Parathyroid adenoma (tissue), 2 donors: ENCODE data around the gene DGKD.

Experiments used
- H2AFZ ChIP-seq: fragments of 300-600 bp; sonication (generic); one replicate; pipeline ENCODE4 v1.7.0; 2017; ENCODE audit warnings: antibody characterized with exemption, mild to moderate bottlenecking
- H3K27ac ChIP-seq: fragments of 300-600 bp; sonication (generic); one replicate; pipeline ENCODE4 v1.7.0; 2017
- H3K27me3 ChIP-seq: fragments of 300-600 bp; sonication (generic); one replicate; pipeline ENCODE4 v1.7.0; 2017; ENCODE audit warnings: low read length; ENCODE audit not compliant: control insufficient read depth, insufficient read depth
- H3K36me3 ChIP-seq: fragments of 300-600 bp; sonication (generic); one replicate; pipeline ENCODE4 v1.7.0; 2017; ENCODE audit warnings: low read length; ENCODE audit not compliant: control insufficient read depth, insufficient read depth
- H3K4me1 ChIP-seq: fragments of 300-600 bp; sonication (generic); one replicate; pipeline ENCODE4 v1.7.0; 2017; ENCODE audit warnings: control low read depth
- H3K4me2 ChIP-seq: fragments of 300-600 bp; sonication (generic); one replicate; pipeline ENCODE4 v1.7.0; 2017; ENCODE audit warnings: low read length
- H3K4me3 ChIP-seq: fragments of 300-600 bp; sonication (generic); one replicate; pipeline ENCODE4 v1.7.0; 2017; ENCODE audit warnings: low read depth, low read length
- H3K79me2 ChIP-seq: fragments of 300-600 bp; sonication (generic); one replicate; pipeline ENCODE4 v1.7.0; 2017; ENCODE audit warnings: control low read depth
- H3K9ac ChIP-seq: fragments of 300-600 bp; sonication (generic); one replicate; pipeline ENCODE4 v1.7.0; 2017; ENCODE audit warnings: mild to moderate bottlenecking
- H3K9me3 ChIP-seq: fragments of 300-600 bp; sonication (generic); one replicate; pipeline ENCODE4 v1.7.0; 2017; ENCODE audit warnings: low read length; ENCODE audit not compliant: control insufficient read depth
- CTCF ChIP-seq: fragments of 300-600 bp; sonication (generic); IDR thresholded peaks from one replicate; pipeline ENCODE4 v1.7.0; 2017; ENCODE audit warnings: antibody characterized with exemption, mild to moderate bottlenecking
- donor health status: primary hyperparathyroidism.

The DGKD gene, protein sequence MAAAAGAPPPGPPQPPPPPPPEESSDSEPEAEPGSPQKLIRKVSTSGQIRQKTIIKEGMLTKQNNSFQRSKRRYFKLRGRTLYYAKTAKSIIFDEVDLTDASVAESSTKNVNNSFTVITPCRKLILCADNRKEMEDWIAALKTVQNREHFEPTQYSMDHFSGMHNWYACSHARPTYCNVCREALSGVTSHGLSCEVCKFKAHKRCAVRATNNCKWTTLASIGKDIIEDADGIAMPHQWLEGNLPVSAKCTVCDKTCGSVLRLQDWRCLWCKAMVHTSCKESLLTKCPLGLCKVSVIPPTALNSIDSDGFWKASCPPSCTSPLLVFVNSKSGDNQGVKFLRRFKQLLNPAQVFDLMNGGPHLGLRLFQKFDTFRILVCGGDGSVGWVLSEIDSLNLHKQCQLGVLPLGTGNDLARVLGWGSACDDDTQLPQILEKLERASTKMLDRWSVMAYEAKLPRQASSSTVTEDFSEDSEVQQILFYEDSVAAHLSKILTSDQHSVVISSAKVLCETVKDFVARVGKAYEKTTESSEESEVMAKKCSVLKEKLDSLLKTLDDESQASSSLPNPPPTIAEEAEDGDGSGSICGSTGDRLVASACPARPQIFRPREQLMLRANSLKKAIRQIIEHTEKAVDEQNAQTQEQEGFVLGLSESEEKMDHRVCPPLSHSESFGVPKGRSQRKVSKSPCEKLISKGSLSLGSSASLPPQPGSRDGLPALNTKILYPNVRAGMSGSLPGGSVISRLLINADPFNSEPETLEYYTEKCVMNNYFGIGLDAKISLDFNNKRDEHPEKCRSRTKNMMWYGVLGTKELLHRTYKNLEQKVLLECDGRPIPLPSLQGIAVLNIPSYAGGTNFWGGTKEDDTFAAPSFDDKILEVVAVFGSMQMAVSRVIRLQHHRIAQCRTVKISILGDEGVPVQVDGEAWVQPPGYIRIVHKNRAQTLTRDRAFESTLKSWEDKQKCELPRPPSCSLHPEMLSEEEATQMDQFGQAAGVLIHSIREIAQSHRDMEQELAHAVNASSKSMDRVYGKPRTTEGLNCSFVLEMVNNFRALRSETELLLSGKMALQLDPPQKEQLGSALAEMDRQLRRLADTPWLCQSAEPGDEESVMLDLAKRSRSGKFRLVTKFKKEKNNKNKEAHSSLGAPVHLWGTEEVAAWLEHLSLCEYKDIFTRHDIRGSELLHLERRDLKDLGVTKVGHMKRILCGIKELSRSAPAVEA

GRCh38 chr2:233353769-233354499, at the start of gene DGKD:
TSS of gene DGKD (plus strand) at chr2:233354494. CDS start at chr2:233354519, 25 bp downstream.
- Histone ChIP-seq H3K4me3 (peak within 1 kb of the TSS; percentile 49), H3K9ac (peak within 1 kb of the TSS; percentile 56), H3K27me3 (no peaks in the 10 kb centered on the region), H3K9me3 (no peaks in the 10 kb centered on the region), H3K36me3 (no peaks in the 10 kb centered on the region), H3K4me2 (peak within 1 kb of the TSS; percentile 91), H2AFZ (peak within 1 kb of the TSS; percentile 96), H3K4me1 (peaks cover 20% of the 10 kb centered on the region), H3K79me2 (peaks cover 6% of the 10 kb centered on the region), H3K27ac (peak within 1 kb of the TSS; percentile 41)
- TF ChIP-seq CTCF: peak; percentile 38

- Histone ChIP-seq H3K9ac (no peak within 1 kb of the TSS), H3K79me2 (no peaks in the 10 kb centered on the region), H3K9me3 (no peaks in the 10 kb centered on the region), H3K4me2 (no peak within 1 kb of the TSS), H2AFZ (no peak within 1 kb of the TSS), H3K27me3 (no peaks in the 10 kb centered on the region), H3K4me3 (no peak within 1 kb of the TSS), H3K36me3 (no peaks in the 10 kb centered on the region), H3K4me1 (no peaks in the 10 kb centered on the region), H3K27ac (no peak within 1 kb of the TSS)
- no peak for TF ChIP-seq CTCF
These were observed 46.7 kb upstream of the DGKD start, which contains the start of gene SAG for GRCh38 chr2:233307565-233307964. TSS of gene SAG (plus strand) at chr2:233307816. CDS start at chr2:233309190, 1,374 bp downstream.

- H3K27ac ChIP-seq: no peak overlapping the region
- TF ChIP-seq CTCF: no peak
- H3K9ac ChIP-seq: no peak overlapping the region
- no peaks in the 10 kb centered on the region for H3K27me3 ChIP-seq
- no peaks in the 10 kb centered on the region for H3K4me1 ChIP-seq
- no peak overlapping the region for H2AFZ ChIP-seq
- H3K79me2 ChIP-seq: no peaks in the 10 kb centered on the region
- H3K36me3 ChIP-seq: no peaks in the 10 kb centered on the region
- H3K4me3 ChIP-seq: no peak overlapping the region
- no peaks in the 10 kb centered on the region for H3K9me3 ChIP-seq
- H3K4me2 ChIP-seq: no peak overlapping the region
These were observed 42.9 kb upstream of the DGKD start for GRCh38 chr2:233311241-233311926.

GRCh38 chr2:233312874-233313273, 41.4 kb upstream of the DGKD start:
- H3K27ac ChIP-seq: no peak overlapping the region
- no peaks in the 10 kb centered on the region for H3K4me1 ChIP-seq
- no peak overlapping the region for H3K9ac ChIP-seq
- H2AFZ ChIP-seq: no peak overlapping the region
- H3K4me3 ChIP-seq: no peak overlapping the region
- no peaks in the 10 kb centered on the region for H3K79me2 ChIP-seq
- no peaks in the 10 kb centered on the region for H3K27me3 ChIP-seq
- H3K36me3 ChIP-seq: no peaks in the 10 kb centered on the region
- H3K9me3 ChIP-seq: no peaks in the 10 kb centered on the region
- TF ChIP-seq CTCF: no peak
- H3K4me2 ChIP-seq: no peak overlapping the region
